ENCODE data around the gene PATZ1. TPM values are rescaled to one million over a fixed set of nuclear protein-coding genes. Genes with fewer than 3 reads are reported as not detected.

Gene PATZ1
- total RNA-seq, 1 donor from 2014 or later, result 24.0 TPM

GRCh38 chr22:31313366-31314147 lies 32.6 kb downstream of the PATZ1 start:
- no peaks in the 10 kb centered on the region for H3K4me1 Mint-ChIP-seq (ENCODE audit: low read depth, unreplicated experiment)
- no peaks in the 10 kb centered on the region for H3K4me1 ChIP-seq (ENCODE audit: insufficient read depth, low read length)
- H3K36me3 Mint-ChIP-seq (ENCODE audit: low read depth, unreplicated experiment), result peaks cover 5% of the 10 kb centered on the region
- H3K9me3 ChIP-seq (ENCODE audit: insufficient read depth, low read depth, low read length), result no peaks in the 10 kb centered on the region
- H2AFZ ChIP-seq (ENCODE audit: low read depth, low read length), result peak overlapping the region; percentile 28
- H3K9me3 Mint-ChIP-seq (ENCODE audit: unreplicated experiment), result peaks cover 5% of the 10 kb centered on the region
- H4K20me1 ChIP-seq (ENCODE audit: insufficient read depth, low read length), result no peaks in the 10 kb centered on the region
- no peaks in the 10 kb centered on the region for H3K27me3 Mint-ChIP-seq (ENCODE audit: low read depth, unreplicated experiment)
- H3K4me2 ChIP-seq (ENCODE audit: low read length), result no peak overlapping the region
- no peak overlapping the region for H3K9ac ChIP-seq (ENCODE audit: low read length)
- TF ChIP-seq, protein P1, sequence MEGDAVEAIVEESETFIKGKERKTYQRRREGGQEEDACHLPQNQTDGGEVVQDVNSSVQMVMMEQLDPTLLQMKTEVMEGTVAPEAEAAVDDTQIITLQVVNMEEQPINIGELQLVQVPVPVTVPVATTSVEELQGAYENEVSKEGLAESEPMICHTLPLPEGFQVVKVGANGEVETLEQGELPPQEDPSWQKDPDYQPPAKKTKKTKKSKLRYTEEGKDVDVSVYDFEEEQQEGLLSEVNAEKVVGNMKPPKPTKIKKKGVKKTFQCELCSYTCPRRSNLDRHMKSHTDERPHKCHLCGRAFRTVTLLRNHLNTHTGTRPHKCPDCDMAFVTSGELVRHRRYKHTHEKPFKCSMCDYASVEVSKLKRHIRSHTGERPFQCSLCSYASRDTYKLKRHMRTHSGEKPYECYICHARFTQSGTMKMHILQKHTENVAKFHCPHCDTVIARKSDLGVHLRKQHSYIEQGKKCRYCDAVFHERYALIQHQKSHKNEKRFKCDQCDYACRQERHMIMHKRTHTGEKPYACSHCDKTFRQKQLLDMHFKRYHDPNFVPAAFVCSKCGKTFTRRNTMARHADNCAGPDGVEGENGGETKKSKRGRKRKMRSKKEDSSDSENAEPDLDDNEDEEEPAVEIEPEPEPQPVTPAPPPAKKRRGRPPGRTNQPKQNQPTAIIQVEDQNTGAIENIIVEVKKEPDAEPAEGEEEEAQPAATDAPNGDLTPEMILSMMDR (IDR thresholded peaks at IDR 0.05; ENCODE audit: insufficient read depth, low read depth, low read length), result peak; percentile 92
- no peak for TF ChIP-seq EZH2 (IDR thresholded peaks at IDR 0.05; ENCODE audit: insufficient read depth, low read length)
- H3K27me3 ChIP-seq (ENCODE audit: insufficient read depth, low read length), result no peaks in the 10 kb centered on the region
- no peaks in the 10 kb centered on the region for H3K36me3 ChIP-seq (ENCODE audit: insufficient read depth, low read length)
- no peaks in the 10 kb centered on the region for H3K79me2 ChIP-seq (ENCODE audit: insufficient read depth, low read length)
- peak overlapping the region; percentile 8 for H3K27ac Mint-ChIP-seq (ENCODE audit: unreplicated experiment)
- H3K4me3 Mint-ChIP-seq (ENCODE audit: unreplicated experiment), result no peak overlapping the region
- no peak for FAIRE-seq
- peak; percentile 43 for DNase-seq (ENCODE audit: low read depth)
- no peak overlapping the region for H3K4me3 ChIP-seq (ENCODE audit: insufficient read depth, low read depth, low read length)
- H3K27ac ChIP-seq (ENCODE audit: low read depth, low read length), result no peak overlapping the region

DNA sequence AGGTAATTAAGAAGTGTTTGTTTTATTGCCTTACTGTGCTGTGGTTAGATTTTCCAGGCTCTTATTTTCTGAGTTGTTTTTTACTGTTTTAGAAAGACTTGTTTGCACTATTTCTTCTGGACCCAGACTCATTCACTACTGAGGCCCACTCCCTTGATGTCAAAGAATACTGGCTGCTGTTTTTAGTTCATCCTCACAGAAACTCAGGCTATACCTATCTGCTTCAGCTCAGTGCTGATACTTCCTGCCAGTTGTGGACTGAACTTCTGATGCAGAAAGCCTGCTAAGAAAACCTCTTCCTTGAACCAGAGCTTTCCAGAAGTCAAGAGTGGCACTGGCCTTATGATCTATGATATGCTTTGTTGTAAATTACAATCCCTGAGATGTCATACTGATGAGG lies 38.0 kb downstream of the PATZ1 start:
- Histone ChIP-seq H3K27ac (ENCODE audit: low read depth, low read length) (no peak overlapping the region), H3K9me3 (ENCODE audit: insufficient read depth, low read depth, low read length) (no peaks in the 10 kb centered on the region), H3K79me2 (ENCODE audit: insufficient read depth, low read length) (no peaks in the 10 kb centered on the region), H3K4me3 (ENCODE audit: insufficient read depth, low read depth, low read length) (no peak overlapping the region), H4K20me1 (ENCODE audit: insufficient read depth, low read length) (no peaks in the 10 kb centered on the region), H3K4me1 (ENCODE audit: insufficient read depth, low read length) (no peaks in the 10 kb centered on the region), H2AFZ (ENCODE audit: low read depth, low read length) (no peak overlapping the region), H3K4me2 (ENCODE audit: low read length) (no peak overlapping the region), H3K9ac (ENCODE audit: low read length) (no peak overlapping the region), H3K27me3 (ENCODE audit: insufficient read depth, low read length) (no peaks in the 10 kb centered on the region), H3K36me3 (ENCODE audit: insufficient read depth, low read length) (no peaks in the 10 kb centered on the region)
- no peak for TF ChIP-seq EZH2 (IDR thresholded peaks at IDR 0.05; ENCODE audit: insufficient read depth, low read length)
- TF ChIP-seq, protein P1 (IDR thresholded peaks at IDR 0.05; ENCODE audit: insufficient read depth, low read depth, low read length), result no peak
- Mint-ChIP-seq H3K27me3 (ENCODE audit: low read depth, unreplicated experiment) (peaks cover 1% of the 10 kb centered on the region), H3K9me3 (ENCODE audit: unreplicated experiment) (no peaks in the 10 kb centered on the region), H3K36me3 (ENCODE audit: low read depth, unreplicated experiment) (no peaks in the 10 kb centered on the region), H3K4me3 (ENCODE audit: unreplicated experiment) (no peak overlapping the region), H3K27ac (ENCODE audit: unreplicated experiment) (no peak overlapping the region), H3K4me1 (ENCODE audit: low read depth, unreplicated experiment) (no peaks in the 10 kb centered on the region)
- no peak for FAIRE-seq
- DNase-seq (ENCODE audit: low read depth), result no peak

DNA sequence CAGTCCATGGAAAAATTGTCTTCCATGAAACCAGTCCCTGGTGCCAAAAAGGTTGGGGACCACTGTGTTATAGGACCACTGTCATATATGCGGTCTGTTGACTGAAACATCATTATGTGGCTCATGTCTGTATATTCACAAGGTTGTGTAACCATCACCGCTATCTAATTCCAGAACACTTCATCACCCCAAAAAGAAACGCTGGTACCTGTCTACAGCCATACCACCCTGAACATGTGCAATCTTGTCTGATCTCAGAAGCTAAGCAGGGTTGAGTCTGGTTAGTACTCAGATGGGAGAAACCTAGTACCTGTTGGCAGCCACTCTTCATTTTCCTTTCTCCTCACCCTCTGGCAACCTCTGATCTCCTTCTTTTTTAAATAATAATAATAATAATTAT lies 41.0 kb downstream of the PATZ1 start:
- no peaks in the 10 kb centered on the region for H3K36me3 Mint-ChIP-seq (ENCODE audit: low read depth, unreplicated experiment)
- no peak overlapping the region for H3K4me2 ChIP-seq (ENCODE audit: low read length)
- peaks cover 1% of the 10 kb centered on the region for H3K27me3 Mint-ChIP-seq (ENCODE audit: low read depth, unreplicated experiment)
- H3K27ac ChIP-seq (ENCODE audit: low read depth, low read length), result no peak overlapping the region
- TF ChIP-seq, protein P1 (IDR thresholded peaks at IDR 0.05; ENCODE audit: insufficient read depth, low read depth, low read length), result no peak
- no peak for TF ChIP-seq EZH2 (IDR thresholded peaks at IDR 0.05; ENCODE audit: insufficient read depth, low read length)
- H4K20me1 ChIP-seq (ENCODE audit: insufficient read depth, low read length), result no peaks in the 10 kb centered on the region
- no peaks in the 10 kb centered on the region for H3K4me1 Mint-ChIP-seq (ENCODE audit: low read depth, unreplicated experiment)
- H3K9ac ChIP-seq (ENCODE audit: low read length), result no peak overlapping the region
- no peak overlapping the region for H2AFZ ChIP-seq (ENCODE audit: low read depth, low read length)
- FAIRE-seq, result no peak
- H3K4me3 Mint-ChIP-seq (ENCODE audit: unreplicated experiment), result no peak overlapping the region
- DNase-seq (ENCODE audit: low read depth), result no peak
- H3K27me3 ChIP-seq (ENCODE audit: insufficient read depth, low read length), result peaks cover 16% of the 10 kb centered on the region
- no peak overlapping the region for H3K27ac Mint-ChIP-seq (ENCODE audit: unreplicated experiment)
- H3K9me3 Mint-ChIP-seq (ENCODE audit: unreplicated experiment), result no peaks in the 10 kb centered on the region
- no peak overlapping the region for H3K4me3 ChIP-seq (ENCODE audit: insufficient read depth, low read depth, low read length)
- H3K9me3 ChIP-seq (ENCODE audit: insufficient read depth, low read depth, low read length), result no peaks in the 10 kb centered on the region
- no peaks in the 10 kb centered on the region for H3K4me1 ChIP-seq (ENCODE audit: insufficient read depth, low read length)
- no peaks in the 10 kb centered on the region for H3K79me2 ChIP-seq (ENCODE audit: insufficient read depth, low read length)
- H3K36me3 ChIP-seq (ENCODE audit: insufficient read depth, low read length), result no peaks in the 10 kb centered on the region
